Measurements from ENCODE around the gene NFKBIE.

Gene NFKBIE

GRCh38 chr6:44238687-44239350 is 26.5 kb downstream of the NFKBIE start:
- DNase-seq: no peak

DNA sequence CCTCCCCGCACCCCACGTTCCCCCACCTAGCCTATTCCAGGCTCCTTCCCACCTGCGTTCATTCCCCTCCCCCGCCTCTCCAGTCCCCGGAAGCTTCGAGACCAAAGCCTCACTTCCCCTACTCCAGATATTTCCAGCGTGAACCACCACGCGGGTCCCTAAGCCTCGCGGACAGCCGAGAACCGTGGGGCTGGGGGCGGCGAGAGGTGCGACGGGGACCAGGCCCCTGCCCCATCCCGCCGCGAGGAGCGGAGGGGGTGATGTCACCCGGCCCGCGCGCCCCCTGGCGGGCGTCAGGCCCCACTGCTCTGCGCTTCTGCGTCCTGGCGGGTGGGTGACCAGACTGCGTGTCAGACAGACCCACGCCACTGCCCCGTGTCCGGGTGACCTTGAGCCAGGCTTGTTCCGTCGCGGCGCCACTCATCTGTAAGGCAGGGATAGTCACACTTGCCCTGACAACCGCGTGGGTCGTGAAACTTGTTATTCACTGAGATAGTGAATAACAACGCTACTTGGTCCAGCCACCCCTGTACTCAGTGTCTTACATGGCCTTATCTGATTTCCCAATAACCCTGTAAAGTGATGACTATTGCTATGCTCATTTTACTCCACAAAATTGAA is 27.4 kb downstream of the NFKBIE start:
- peak; percentile 86 for DNase-seq

DNA sequence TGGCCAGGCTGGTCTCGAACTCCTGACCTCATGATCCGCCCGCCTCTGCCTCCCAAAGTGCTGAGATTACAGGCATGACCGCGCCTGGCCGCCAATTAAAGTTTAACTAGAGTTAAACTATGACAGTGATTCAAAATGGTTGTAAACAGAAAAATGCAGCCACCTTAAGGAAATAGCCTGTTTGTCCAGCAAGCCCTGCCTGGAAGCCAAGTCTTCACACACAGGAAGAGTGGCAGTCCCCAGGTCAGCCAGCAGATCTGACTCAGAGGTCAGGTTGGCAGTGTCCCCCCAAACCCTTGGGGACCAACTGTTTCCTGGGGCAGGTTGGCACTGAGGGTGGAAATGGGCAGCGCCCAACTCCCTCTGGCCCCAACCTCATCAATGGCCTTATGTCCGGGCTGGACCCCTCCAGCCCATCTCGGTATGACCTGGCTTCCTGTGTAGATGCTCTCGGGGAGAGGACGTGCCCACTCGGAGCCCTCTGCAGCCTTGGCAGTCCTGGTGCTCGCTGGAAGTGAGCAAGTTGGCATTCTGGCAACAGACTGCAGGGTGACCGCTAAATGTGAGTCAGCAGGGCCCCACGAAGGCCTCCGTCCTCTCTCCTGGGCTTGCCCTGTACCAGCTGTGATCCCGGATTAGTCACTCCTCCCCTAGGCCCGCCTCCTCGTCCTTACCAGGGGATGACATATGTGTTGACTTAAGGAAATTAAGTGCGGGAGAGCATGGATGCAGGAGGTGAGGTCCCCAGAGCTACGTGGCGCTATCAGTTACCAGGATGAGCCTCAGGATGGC is 28.1 kb downstream of the NFKBIE start:
- DNase-seq: peak; percentile 92

- no peak for DNase-seq
Measured at GRCh38 chr6:44235891-44236516, 29.3 kb downstream of the NFKBIE start.

DNA sequence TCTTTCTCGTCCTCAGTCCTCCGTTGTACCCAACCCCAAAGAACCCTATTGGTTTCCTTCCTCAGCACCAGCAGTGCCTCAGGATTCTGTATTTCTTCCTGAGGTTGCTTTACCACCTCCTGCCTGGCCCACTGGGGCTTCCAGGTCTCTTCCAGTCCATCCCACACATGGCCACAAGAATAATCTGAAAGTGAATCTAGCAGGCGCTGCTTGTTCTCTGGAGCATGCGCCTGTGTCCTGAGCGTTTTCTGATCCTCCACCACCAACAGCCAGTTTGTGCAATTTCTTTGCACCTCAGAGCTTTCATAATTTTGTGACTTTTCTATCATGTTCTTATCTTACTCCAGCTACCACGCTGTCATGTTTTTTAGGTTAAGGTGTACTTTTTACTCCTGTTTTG is 30.1 kb downstream of the NFKBIE start:
- DNase-seq: no peak

DNA sequence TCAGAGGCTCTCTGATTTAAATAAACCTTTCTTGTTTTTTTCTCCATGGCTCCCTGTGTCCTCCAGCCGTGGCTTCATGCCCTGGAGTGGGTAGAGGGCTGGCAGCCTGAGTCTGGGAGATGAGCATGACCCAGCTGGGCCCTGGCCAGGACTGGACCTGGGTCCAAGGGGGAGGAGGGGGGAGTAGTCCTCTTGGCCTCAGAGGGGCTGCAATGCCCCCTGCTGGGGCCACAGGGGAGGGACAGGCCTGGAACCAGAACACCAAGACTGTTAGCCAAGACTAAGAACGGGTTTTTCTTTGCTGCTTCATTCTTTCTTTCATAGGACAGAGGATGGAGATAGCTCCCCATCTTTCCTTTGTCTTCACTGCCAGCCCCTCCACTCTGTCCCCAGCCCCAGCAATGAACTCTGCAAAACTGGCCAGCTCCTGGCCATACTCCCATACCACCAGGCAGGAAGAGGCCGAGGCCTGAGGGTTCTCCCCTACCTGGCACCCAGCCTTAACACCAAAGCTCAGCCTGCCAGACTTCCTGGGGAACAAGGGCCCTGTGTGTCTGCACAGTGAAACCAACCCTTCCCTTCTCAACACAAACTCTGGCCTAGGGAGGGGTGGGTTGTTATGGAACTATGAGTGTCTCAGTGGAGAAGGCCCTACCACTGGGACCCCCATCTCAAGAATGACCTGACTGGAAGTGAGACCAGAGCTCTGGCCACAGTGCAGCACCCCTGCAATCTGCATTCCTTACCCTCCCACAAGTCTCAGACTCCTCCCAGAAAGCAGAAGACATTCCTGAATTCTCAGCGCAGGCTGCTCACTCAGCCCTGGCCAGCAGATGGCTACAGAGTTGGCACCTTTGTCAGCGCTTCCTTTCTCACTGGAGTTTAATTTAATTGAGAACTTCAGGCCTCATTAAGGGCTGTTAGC is 31.0 kb downstream of the NFKBIE start:
- peak; percentile 90 for DNase-seq

DNA sequence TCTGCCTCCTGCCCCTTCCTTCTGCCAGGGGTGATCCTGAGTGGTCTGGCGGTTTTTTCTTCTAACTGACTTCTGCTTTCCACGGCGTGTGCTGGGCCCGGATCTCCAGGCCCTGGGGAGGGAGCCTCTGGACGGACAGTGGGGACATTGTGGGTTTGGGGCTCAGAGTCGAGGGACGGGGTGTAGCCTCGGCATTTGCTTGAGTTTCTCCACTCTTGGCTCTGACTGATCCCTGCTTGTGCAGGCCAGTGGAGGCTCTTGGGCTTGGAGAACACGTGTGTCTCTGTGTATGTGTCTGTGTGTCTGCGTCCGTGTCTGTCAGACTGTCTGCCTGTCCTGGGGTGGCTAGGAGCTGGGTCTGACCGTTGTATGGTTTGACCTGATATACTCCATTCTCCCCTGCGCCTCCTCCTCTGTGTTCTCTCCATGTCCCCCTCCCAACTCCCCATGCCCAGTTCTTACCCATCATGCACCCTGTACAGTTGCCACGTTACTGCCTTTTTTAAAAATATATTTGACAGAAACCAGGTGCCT is 31.7 kb downstream of the NFKBIE start:
- no peak for DNase-seq

- peak; percentile 23 for DNase-seq
Measured at GRCh38 chr6:44232676-44233566, 32.4 kb downstream of the NFKBIE start.

- peak; percentile 15 for DNase-seq
Measured at GRCh38 chr6:44231426-44231825, 33.9 kb downstream of the NFKBIE start.

DNA sequence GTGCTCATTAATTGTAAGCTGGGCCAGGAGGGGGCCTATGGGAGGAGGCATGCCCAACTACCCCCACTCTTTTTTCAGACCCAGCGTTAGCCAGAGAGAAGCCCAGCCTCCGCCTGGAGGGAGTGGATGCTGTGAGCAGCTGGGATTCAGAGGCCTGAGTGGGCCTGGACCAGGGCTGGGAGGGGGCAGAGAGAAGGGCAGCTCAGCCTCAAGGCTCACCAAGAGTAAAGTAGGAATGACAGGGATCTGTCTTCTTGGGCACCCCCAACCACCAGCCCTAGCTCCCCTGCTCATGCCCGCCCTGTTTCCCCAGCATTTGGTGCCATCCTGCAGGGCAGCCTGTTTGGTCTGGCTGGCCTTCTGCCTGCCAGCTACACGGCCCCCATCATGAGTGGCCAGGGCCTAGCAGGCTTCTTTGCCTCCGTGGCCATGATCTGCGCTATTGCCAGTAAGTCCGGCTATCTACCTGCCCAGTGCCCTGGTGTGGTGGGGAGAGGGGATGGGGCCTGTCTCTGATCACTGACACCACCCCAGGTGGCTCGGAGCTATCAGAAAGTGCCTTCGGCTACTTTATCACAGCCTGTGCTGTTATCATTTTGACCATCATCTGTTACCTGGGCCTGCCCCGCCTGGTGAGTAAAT is 35.2 kb downstream of the NFKBIE start:
- DNase-seq: peak; percentile 3

DNA sequence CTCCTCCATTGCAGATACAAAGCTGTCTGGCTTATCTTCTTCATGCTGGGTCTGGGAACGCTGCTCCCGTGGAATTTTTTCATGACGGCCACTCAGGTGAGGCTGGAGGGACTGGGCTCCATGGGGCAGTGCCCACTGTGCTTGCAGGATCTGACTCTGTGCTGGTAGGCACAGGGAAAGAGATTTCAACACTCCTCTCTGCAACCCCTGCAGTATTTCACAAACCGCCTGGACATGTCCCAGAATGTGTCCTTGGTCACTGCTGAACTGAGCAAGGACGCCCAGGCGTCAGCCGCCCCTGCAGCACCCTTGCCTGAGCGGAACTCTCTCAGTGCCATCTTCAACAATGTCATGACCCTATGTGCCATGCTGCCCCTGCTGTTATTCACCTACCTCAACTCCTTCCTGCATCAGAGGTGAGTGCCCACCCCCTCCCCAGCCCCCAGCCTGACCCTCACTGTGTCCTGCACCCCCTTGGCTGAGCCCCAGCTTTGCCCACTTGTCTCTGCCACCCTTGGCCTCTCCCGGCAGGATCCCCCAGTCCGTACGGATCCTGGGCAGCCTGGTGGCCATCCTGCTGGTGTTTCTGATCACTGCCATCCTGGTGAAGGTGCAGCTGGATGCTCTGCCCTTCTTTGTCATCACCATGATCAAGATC is 35.8 kb downstream of the NFKBIE start:
- DNase-seq: peak; percentile 12

GRCh38 chr6:44228836-44229235 is 36.5 kb downstream of the NFKBIE start:
- DNase-seq: no peak

- no peak for DNase-seq
Measured at GRCh38 chr6:44228433-44228832, 36.9 kb downstream of the NFKBIE start.

DNA sequence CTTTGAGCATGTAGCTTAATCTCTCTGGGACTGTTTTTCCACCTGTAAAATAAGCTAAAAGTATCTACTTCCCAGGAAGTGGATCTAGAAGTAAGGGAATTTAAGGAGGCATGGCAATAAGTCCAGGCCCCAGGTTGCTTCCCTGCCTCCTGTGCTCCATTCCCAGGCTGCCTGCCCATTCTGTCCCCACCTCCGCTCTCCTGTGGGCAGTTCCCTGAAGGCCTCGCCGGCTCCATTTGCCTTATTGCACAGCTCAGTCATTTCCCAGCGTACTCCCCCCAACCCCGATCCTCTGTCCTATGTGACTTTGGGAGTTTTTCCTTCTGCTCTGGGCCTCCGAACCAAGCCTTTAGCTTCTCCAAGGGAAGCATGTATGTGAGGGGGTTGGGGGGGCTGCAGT is 37.3 kb downstream of the NFKBIE start:
- no peak for DNase-seq

DNA sequence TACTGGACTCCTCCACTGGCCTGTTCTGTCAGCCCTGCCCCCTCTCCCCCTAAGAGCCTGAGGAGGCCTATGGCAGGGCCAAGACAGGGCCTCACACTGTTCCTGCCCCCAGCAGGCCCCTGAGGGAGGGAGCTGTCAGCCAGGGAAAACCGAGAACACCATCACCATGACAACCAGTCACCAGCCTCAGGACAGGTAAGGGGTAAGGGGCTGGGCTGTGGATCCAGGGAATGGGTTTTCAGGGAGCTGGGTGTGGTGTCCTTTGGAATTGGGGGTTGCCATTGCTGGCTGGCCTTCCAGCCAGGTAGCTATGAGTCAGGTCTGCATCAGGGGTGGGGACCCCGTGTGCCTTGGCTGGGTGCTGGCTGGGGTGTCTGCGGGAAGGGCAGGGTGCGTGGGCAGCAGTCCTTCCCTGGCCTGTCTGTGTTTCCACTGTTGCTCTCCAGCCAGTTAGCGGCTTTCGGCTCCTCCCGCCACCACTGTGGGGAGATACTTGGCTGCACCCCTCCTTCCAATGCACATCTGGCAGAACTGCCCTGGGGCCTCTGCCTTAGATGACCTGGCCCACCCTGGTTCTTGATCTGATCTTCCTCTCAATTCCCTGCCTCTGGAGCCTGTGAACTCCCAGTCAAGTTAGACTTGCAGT is 38.1 kb downstream of the NFKBIE start:
- DNase-seq: peak; percentile 53

DNA sequence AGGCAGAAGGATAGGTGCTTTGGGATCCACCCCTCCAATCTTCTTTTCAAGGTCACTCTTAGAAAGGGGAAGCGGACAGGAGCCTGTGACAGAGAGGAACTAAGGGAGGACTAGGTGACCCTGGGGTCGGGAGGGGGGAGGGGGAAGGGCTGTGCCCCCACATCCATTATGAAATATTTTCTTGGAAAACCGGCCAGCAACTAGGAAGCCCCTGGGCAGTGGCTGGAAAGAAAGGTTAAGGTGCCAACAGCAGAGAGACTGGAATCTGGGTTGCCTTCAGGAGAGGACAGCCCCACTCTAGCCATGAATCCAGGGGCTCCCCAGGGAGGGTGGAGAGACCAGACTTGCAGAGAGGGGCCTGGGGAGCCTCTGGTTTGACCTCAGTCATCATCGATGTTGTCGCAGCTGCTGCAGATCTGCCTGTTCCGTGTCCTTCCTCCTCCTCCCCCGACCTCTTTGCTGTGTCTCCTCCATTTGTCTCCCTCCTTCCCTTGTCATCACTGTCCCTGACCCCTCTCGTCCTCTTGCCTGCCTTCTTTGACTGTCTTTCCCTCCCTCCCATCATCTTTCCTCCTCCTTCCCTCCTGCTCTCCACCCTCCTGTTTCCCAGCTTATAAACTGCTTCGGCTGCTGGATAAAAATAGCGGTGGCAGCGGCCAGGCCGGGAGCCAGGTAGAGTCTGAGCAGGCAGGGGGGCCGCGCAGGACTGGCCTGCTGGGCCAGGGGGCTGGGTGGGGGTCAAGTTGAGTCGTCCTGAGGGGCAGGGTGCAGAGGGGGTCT is 38.8 kb downstream of the NFKBIE start:
- DNase-seq: peak; percentile 65

DNA sequence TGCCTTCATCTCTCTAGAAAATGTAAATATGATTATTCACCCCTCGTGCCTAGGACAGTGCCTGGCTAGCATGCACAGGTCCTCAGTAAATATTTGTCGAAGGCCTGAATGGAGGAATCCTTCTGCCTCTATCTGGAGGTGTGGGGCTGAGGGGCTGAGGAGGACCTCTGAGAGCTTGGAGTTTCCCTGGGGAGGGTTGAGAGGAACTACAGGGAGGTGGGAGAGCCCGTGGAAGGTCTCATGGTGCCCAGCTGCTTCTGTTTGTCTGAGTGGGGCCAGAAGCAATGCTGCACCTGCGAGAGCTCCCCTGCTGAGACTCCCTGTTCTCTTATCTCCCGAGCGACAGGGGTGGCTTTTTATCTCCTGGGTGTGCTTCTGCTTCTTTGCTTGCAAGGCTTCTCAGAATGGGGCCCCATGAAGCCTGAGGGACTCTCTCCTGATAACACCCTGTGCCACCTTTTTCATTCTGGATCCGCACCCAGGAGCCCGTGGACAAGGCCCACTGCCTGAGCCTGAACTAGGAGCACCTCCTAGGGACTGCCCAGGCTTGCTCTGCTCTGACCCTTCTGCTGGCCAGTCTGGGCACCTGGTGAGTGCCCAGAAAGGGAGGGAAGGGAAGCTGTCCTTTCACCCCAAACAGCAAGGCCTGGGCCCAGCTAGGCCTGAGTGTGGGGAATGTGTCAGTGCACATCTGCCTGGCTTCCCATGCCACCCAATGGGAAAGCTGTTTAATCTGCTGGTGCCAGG is 39.6 kb downstream of the NFKBIE start:
- DNase-seq: no peak

DNA sequence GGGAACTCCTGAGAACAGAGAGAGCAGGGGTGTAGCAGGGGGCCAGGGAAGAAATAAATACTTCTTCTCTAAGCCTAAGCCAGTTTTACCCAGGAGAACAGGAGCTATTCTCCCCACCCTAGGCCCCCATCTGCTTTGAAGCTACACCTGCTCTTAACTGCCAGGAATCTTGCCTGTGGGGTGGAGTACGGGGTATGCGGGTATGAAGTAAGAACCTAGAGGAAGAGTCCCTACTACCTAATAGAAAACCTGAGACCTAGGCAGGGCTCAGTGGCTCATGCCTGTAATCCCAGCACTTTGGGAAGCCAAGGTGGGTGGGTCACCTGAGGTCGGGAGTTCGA is 40.4 kb downstream of the NFKBIE start:
- DNase-seq: no peak

Data from femur (tissue), 1 donor.